ENCODE data around the gene ARF6. TPM values are rescaled to one million over a fixed set of nuclear protein-coding genes. Genes with fewer than 3 reads are reported as not detected.

ARF6 gene
- total RNA-seq, 1 experiment from 2014 or later: 49.2 TPM

- Histone ChIP-seq H3K23me2 (ENCODE audit: insufficient read length, low read depth, low read length, poor library complexity, severe bottlenecking) (no peaks in the 10 kb centered on the region), H2AK5ac (ENCODE audit: insufficient read length, low read length) (no peak overlapping the region), H2AFZ (ENCODE audit: low read length) (no peak overlapping the region), H2BK120ac (ENCODE audit: low read depth, low read length, poor library complexity, severe bottlenecking) (no peak overlapping the region), H3K4me1 (ENCODE audit: insufficient read depth, low read length) (peaks cover 11% of the 10 kb centered on the region; the same call in 1 of the 2 replicates), H3K56ac (ENCODE audit: insufficient read length, low read depth, low read length) (no peak overlapping the region), H3K18ac (ENCODE audit: insufficient read length, low read depth, low read length) (no peak overlapping the region), H3T11ph (ENCODE audit: low read length) (no peak overlapping the region), H3K23ac (ENCODE audit: insufficient read length, low read depth, low read length) (no peak overlapping the region), H3K4ac (ENCODE audit: low read depth, low read length) (no peak overlapping the region), H3K14ac (ENCODE audit: insufficient read depth, low read length) (no peak overlapping the region), H3K79me2 (ENCODE audit: insufficient read depth, low read length) (no peaks in the 10 kb centered on the region), H3K9me3 (ENCODE audit: control insufficient read depth, low read depth, low read length) (no peaks in the 10 kb centered on the region), H4K91ac (ENCODE audit: insufficient read length, low read depth, low read length) (no peak overlapping the region), H4K5ac (ENCODE audit: insufficient read length, low read depth, low read length) (no peak overlapping the region), H4K8ac (replicated peaks; ENCODE audit: insufficient read length, low read depth, low read length) (no peak overlapping the region), H4K20me1 (ENCODE audit: control insufficient read depth, insufficient read depth, insufficient read length) (no peaks in the 10 kb centered on the region), H2BK15ac (ENCODE audit: low read depth, low read length) (no peak overlapping the region), H3K9ac (ENCODE audit: extremely low read depth, insufficient read length, low read length) (no peak overlapping the region), H3K4me2 (ENCODE audit: insufficient read depth, insufficient read length, low read length) (no peak overlapping the region), H2BK12ac (ENCODE audit: insufficient read length, low read depth, low read length) (no peak overlapping the region), H2BK20ac (ENCODE audit: low read depth, low read length, poor library complexity, severe bottlenecking) (no peak overlapping the region), H3K27ac (ENCODE audit: insufficient read length, low read depth, low read length) (no peak overlapping the region), H2BK5ac (ENCODE audit: insufficient read length, low read length) (no peak overlapping the region), H3K27me3 (ENCODE audit: insufficient read depth, low read length) (no peaks in the 10 kb centered on the region), H3K79me1 (ENCODE audit: insufficient read depth, low read depth, low read length, poor library complexity, severe bottlenecking) (no peaks in the 10 kb centered on the region)
- Mint-ChIP-seq H3K27me3 (ENCODE audit: low read depth) (no peaks in the 10 kb centered on the region), H3K4me1 (peaks cover 27 to 32% of the 10 kb centered on the region in 2 experiments), H3K27ac (no peak overlapping the region), H3K36me3 (ENCODE audit: insufficient read depth in 1 of 3, low read depth in 3 of 3) (no peaks in the 10 kb centered on the region; a peak in 1 of 7 replicates), H3K9me3 (no peaks in the 10 kb centered on the region; a peak in 1 of 5 replicates), H3K4me3 (no peak overlapping the region)
- peak; percentile 79 for TF ChIP-seq CTCF (conservative IDR thresholded peaks at IDR 0.05)
- no CpG with 5 or more reads among the region's 8 CpGs for WGBS (ENCODE audit: extremely low coverage, insufficient read length, low lambda C conversion rate)
- peak; percentile 87 for DNase-seq
Measured at GRCh38 chr14:49879646-49880204, 13.2 kb upstream of the ARF6 start.
